Smooth muscle cell (in vitro differentiated cells): ENCODE data around the gene PKD1. TPM values are rescaled to one million over a fixed set of nuclear protein-coding genes. Genes with fewer than 3 reads are reported as not detected.

Experiments used
- DNase-seq: peaks from one replicate; lab custom pipeline; 2025; ENCODE audit not compliant: unreplicated experiment; lab: John Stamatoyannopoulos, UW
- H2AFZ ChIP-seq: fragments of 200-600 bp; sonication (generic); 2 replicates; pipeline ENCODE4 v1.6.0; 2016; ENCODE audit warnings: antibody characterized with exemption, low read depth, mild to moderate bottlenecking
- H3F3A ChIP-seq: fragments of 200-600 bp; sonication (generic); 2 replicates; pipeline ENCODE4 v1.6.0; 2017; ENCODE audit warnings: antibody characterized with exemption, low read depth
- H3K27ac ChIP-seq: fragments of 200-600 bp; sonication (generic); 2 replicates; pipeline ENCODE4 v1.5.1; 2016; ENCODE audit warnings: low read depth, mild to moderate bottlenecking
- H3K27me3 ChIP-seq: fragments of 200-600 bp; sonication (generic); 2 replicates; pipeline ENCODE4 v1.6.1; 2016; ENCODE audit warnings: low read depth, mild to moderate bottlenecking
- H3K36me3 ChIP-seq: fragments of 200-600 bp; sonication (generic); 2 replicates; pipeline ENCODE4 v1.5.1; 2016; ENCODE audit warnings: low read depth
- H3K4me1 ChIP-seq: fragments of 200-600 bp; sonication (generic); 2 replicates; pipeline ENCODE4 v1.5.1; 2016; ENCODE audit warnings: low read depth
- H3K4me2 ChIP-seq: fragments of 200-600 bp; sonication (generic); 2 replicates; pipeline ENCODE4 v1.6.0; 2016; ENCODE audit warnings: mild to moderate bottlenecking
- H3K4me3 ChIP-seq: fragments of 200-600 bp; sonication (generic); 2 replicates; pipeline ENCODE4 v1.5.1; 2016; ENCODE audit warnings: mild to moderate bottlenecking
- H3K79me2 ChIP-seq: fragments of 200-600 bp; sonication (generic); 2 replicates; pipeline ENCODE4 v1.6.0; 2016; ENCODE audit warnings: low read depth, mild to moderate bottlenecking
- H3K9ac ChIP-seq: fragments of 200-600 bp; sonication (generic); 2 replicates; pipeline ENCODE4 v1.6.0; 2016; ENCODE audit warnings: low read depth
- H3K9me3 ChIP-seq: fragments of 200-600 bp; sonication (generic); replicated peaks from 2 replicates; pipeline ENCODE4 v1.5.1; 2016; ENCODE audit warnings: low read depth
- H4K20me1 ChIP-seq: fragments of 200-600 bp; sonication (generic); 2 replicates; pipeline ENCODE4 v1.6.0; 2016; ENCODE audit warnings: low read depth
- WGBS: methylation state at CpG from one replicate; pipeline ENCODE4 v1.1.7; 2016; ENCODE audit warnings: low lambda C conversion rate; 5-methylcytosine and 5-hydroxymethylcytosine counted together
- polyA plus RNA-seq: library from polyadenylated mRNA; unstranded; fragments of >200 nt; fragmentation: Nextera tagmentation; extraction: Ambion mirVana; gene quantifications from 2 replicates; pipeline ENCODE4 v1.2.1, GENCODE V29; 2016
- total RNA-seq: library from RNA; depleted of rRNA; stranded (reverse); fragments of >200 nt; gene quantifications from 2 replicates; pipeline ENCODE4 v1.2.3, GENCODE V29; 2014
- TF ChIP-seq, protein P1 (sequence below): fragments of 200-600 bp; sonication (generic); IDR thresholded peaks from 2 replicates; pipeline ENCODE4 v1.5.1; 2017; ENCODE audit warnings: borderline replicate concordance, mild to moderate bottlenecking, antibody characterized with exemption; ENCODE audit not compliant: insufficient read depth, poor library complexity, severe bottlenecking

PKD1 gene
- total and polyA plus RNA-seq, 2 experiments from 2014 or later: 47.9 to 70.1 TPM

DNA sequence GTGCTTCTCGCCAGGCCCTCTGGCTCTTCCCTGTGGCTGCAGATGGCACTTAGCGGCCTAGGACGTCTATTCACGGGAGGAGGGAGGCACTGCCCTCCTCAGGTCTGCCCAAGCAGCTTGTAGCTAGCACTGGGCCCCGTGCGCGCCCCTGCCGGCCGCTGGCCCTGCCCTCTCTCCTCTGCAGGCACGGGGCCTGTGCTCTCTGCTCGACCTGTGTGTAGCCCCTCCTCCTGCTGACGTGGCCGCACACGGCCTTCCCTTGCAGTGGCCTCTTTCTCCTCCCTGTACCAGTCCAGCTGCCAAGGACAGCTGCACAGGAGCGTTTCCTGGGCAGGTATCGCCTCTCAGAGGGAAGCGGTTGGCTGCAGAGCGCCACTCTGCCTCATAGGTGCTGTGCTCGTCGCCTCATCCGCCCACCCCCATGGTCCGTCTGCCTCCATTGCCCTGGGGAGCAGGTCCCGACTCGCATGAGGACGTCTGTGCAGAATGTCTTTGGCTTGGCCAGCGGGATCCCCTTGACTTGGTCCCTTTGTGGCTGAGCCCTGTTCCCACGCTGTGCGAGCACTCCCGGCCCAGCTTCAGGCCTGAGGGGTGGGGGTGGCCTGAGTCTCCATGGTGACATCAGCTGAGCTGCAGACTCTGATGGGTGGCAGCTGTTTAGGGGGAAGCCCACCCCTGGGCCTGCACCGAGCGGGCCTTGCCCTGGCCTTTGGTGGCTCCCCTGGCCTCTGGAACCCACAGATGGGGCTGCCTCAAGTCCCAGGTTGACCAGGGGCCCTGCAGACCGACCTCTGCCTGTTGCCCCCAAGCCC is 53.3 kb downstream of the PKD1 start:
- no peaks in the 10 kb centered on the region for H3K4me1 ChIP-seq
- H3K9me3 ChIP-seq: no peaks in the 10 kb centered on the region
- TF ChIP-seq, protein P1, sequence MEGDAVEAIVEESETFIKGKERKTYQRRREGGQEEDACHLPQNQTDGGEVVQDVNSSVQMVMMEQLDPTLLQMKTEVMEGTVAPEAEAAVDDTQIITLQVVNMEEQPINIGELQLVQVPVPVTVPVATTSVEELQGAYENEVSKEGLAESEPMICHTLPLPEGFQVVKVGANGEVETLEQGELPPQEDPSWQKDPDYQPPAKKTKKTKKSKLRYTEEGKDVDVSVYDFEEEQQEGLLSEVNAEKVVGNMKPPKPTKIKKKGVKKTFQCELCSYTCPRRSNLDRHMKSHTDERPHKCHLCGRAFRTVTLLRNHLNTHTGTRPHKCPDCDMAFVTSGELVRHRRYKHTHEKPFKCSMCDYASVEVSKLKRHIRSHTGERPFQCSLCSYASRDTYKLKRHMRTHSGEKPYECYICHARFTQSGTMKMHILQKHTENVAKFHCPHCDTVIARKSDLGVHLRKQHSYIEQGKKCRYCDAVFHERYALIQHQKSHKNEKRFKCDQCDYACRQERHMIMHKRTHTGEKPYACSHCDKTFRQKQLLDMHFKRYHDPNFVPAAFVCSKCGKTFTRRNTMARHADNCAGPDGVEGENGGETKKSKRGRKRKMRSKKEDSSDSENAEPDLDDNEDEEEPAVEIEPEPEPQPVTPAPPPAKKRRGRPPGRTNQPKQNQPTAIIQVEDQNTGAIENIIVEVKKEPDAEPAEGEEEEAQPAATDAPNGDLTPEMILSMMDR: no peak
- WGBS: 95% methylated on average over 32 of the region's 32 CpGs
- no peaks in the 10 kb centered on the region for H4K20me1 ChIP-seq
- no peak overlapping the region for H3K4me2 ChIP-seq
- no peak overlapping the region for H3K9ac ChIP-seq
- no peaks in the 10 kb centered on the region for H3F3A ChIP-seq
- H3K4me3 ChIP-seq: no peak overlapping the region
- no peak overlapping the region for H2AFZ ChIP-seq
- no peak overlapping the region for H3K27ac ChIP-seq
- H3K79me2 ChIP-seq: no peaks in the 10 kb centered on the region
- H3K36me3 ChIP-seq: no peaks in the 10 kb centered on the region
- no peaks in the 10 kb centered on the region for H3K27me3 ChIP-seq
- no peak for DNase-seq

DNA sequence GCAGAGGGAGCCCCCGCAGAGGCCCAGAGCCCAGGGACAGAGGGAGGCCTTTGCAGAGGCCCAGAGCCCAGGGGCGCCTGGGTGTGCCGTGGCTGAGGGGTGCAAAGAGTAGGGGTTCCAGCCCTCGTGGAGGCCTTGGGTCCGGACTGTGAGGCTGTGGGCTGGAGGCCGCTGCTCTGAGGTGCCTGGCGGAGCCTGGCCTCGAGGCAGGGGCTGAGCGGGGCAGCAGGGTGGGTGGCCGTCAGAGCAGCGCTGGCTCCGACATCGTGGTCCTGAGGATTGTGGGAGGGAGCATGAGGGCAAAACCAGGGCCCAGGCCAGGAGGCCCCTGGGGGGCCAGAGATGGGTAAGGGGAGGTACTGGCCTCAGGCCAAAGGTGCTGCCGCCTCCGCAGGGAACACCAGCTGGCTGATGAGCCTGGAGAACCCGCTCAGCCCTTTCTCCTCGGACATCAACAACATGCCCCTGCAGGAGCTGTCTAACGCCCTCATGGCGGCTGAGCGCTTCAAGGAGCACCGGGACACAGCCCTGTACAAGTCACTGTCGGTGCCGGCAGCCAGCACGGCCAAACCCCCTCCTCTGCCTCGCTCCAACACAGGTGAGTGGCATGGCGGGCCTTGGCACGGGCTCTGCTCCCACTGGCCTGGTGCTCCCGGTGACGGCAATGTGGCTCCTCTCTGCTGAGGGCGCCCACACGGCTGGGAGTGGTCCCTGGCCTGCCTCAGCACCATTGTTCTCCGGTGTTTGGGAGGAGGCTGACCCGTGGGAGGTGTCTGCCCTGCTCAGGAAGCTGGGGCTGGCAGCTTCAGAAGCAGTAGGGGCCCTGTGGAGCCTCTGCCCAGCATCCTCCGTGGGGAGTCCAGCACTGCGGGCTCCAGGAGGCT is 54.3 kb downstream of the PKD1 start:
- no peaks in the 10 kb centered on the region for H4K20me1 ChIP-seq
- H3K4me3 ChIP-seq: no peak overlapping the region
- H3K9ac ChIP-seq: no peak overlapping the region
- H3K9me3 ChIP-seq: no peaks in the 10 kb centered on the region
- no peak overlapping the region for H3K27ac ChIP-seq
- no peaks in the 10 kb centered on the region for H3K27me3 ChIP-seq
- DNase-seq: no peak
- no peaks in the 10 kb centered on the region for H3F3A ChIP-seq
- H3K79me2 ChIP-seq: no peaks in the 10 kb centered on the region
- H3K4me1 ChIP-seq: no peaks in the 10 kb centered on the region
- no peak overlapping the region for H2AFZ ChIP-seq
- no peaks in the 10 kb centered on the region for H3K36me3 ChIP-seq
- 97% methylated on average over 35 of the region's 35 CpGs for WGBS
- no peak overlapping the region for H3K4me2 ChIP-seq
- TF ChIP-seq, protein P1: no peak

DNA sequence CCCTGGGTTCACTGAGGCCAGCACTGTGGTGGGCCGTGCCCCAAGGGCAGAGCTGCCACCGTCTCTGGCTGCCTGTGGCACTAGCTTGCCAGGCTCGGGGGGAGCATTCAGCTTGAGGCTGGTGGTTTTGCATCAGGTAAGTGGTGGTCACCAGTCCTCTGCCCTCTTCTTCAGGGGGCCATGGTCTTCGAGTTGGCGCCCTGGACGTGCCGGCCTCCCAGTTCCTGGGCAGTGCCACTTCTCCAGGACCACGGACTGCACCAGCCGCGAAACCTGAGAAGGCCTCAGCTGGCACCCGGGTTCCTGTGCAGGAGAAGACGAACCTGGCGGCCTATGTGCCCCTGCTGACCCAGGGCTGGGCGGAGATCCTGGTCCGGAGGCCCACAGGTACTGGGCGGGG is 55.7 kb downstream of the PKD1 start:
- no peaks in the 10 kb centered on the region for H3K36me3 ChIP-seq
- no peak overlapping the region for H2AFZ ChIP-seq
- H3K79me2 ChIP-seq: no peaks in the 10 kb centered on the region
- no peak for DNase-seq
- no peaks in the 10 kb centered on the region for H3F3A ChIP-seq
- no peaks in the 10 kb centered on the region for H4K20me1 ChIP-seq
- TF ChIP-seq, protein P1: no peak
- H3K27ac ChIP-seq: no peak overlapping the region
- no peaks in the 10 kb centered on the region for H3K27me3 ChIP-seq
- H3K4me1 ChIP-seq: no peaks in the 10 kb centered on the region
- H3K4me2 ChIP-seq: no peak overlapping the region
- no peak overlapping the region for H3K9ac ChIP-seq
- H3K9me3 ChIP-seq: no peaks in the 10 kb centered on the region
- WGBS: 99% methylated on average over 15 of the region's 16 CpGs
- no peak overlapping the region for H3K4me3 ChIP-seq
